GM21529 (cell line): ENCODE measurements around the gene PIPOX.

Experiments
- ATAC-seq: cut with Tn5 transposase; IDR thresholded peaks from one replicate; pipeline ENCODE4 v1.9.1; 2021; ENCODE audit not compliant: unreplicated experiment

Gene PIPOX

DNA sequence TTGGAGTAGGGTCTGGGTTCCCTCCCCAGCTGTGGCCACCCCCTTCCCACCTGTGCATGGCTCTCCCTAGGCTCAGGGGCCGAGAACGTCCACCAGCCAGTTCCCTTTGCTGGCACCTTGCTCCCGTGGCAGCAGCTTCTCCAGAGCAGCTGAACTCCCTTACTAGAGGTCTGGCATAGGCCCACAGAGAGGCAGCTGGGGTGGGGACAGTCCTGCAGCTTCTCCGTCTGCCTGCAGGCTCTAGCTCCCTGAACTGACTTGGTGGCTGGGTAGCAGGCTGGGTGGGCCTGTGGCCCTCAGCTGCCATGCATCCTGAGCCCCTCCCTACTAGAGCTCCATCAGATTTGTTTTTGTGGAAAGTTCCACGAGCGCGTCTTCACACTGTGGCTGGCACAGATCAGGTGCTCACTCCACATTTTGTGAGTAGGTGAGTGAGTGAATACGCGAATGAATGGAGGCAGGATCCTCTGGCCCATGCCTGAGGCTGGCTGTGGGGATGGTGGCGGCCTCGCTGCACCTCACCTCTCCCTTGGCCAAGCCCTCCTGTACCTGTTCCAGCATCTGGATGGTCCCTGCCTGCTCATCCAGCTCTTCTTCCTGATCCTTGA is 51.3 kb downstream of the PIPOX start:
- no peak for ATAC-seq

DNA sequence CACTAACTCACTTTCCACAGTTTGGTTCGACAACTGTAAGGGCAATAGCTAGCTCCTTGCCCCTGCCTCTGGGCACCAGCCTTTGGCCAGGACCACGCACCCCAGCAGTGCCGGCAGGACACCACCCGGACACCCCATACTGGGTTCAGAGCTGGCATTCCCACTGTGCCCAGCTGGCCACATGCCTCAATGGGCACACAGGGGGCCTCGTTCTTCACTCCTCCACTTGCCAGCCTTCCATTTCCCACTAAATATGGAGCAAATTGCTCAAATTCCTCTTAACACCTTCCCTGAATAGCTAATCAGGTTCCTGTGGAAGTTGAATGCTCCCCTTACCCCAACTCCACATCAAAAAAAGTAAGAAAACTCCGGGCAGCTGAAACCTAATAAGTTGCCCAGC is 52.5 kb downstream of the PIPOX start:
- ATAC-seq = no peak

DNA sequence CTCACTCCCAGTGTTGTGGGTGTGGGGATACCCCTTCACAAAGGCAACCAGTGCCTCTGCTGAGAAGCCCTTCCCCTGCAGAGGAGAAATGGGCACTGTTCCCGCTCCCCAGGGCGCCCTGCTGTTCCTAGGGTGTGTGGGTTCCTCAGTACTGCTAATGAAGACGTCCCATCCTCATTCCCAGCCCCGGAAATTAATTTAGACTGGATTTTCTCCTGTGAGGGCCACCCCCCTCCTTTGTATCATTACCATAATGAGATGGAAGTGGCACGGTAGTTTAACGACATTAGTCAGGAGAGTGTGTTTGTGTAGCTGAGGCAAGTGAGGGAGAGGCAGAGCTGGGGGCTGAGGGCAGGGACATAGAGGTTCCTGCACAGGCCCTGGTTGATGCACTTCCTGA is 53.2 kb downstream of the PIPOX start:
- ATAC-seq = no peak

DNA sequence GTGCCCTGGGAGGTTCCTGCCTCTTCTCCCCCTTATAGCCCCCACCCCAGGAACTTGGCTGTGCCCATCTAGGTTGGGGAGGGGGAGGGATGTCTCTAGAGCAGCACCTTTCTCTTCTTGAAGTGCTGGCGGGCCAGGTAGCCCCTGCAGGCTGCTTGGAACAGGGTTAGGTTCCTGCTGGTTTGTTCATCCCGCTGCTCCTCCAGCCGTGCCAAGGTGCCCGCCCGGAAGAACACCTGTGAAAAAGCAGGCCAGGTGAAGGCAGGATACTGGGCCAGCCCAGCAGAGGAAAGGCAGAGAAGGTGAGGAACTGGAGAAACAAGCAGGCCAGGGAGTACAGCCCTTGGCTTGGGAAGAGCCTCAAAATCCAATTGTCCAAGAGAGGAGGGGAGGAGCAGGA is 56.6 kb downstream of the PIPOX start:
- no peak for ATAC-seq

DNA sequence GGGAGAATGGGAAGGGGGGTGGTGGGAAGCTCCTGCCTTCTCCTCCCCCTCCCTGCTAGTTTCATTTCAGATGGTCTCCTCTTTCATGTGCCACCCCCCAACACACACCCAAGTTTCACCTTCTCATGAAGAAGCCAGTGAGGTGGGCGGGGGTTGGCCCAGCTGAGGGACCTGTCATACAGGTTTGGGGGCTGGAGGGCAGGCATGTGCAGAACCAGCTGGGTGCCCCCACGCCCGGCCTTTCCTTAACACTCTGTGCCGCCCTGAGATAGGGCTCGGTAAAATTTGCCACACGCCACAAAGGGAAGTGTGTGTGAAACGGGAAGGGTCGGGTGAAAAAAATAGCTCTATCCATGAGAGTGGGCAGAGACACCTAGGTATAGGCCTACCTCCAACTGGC is 57.4 kb downstream of the PIPOX start:
- no peak for ATAC-seq

DNA sequence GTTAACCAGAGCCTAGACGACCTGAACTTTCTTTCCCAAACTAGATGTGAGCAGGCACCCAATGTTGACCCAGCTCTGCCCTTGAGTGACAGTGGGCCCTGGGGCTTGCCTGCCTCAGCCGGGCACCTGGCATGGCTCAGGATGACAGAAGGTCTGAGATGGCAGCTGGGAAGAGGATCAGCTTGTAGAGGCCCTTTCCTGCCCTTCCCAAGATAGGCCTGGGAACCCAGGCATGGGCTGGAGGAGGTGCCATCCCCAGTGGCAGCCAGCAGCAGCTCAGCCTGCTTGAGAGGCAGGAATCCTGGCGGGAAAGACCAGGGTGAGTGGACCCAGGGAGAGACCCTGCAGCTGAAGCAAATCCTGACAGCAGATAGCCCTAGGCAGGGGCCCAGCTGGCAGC is 59.1 kb downstream of the PIPOX start:
- ATAC-seq = no peak

DNA sequence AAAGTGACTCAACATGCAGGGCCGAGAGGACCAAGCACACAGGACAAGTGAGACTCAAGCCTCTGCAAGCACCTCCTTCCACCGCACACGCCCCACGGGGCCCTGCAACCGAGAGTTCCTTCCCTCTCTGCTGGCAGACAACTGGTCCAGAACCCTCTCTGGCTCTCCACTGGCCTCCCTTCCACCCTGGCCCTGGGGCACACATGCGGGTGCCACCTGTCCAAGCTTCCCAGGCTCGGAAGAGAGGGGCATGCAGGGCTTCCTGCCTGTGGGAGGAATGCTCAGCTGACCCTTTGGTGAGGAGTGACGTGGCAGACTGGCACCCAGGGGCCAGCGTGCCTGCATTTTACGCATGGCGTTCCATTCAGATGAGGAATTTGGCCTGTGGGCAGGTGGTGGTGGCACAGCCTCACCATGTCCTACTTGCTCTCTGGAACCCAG is 59.8 kb downstream of the PIPOX start:
- ATAC-seq = no peak

DNA sequence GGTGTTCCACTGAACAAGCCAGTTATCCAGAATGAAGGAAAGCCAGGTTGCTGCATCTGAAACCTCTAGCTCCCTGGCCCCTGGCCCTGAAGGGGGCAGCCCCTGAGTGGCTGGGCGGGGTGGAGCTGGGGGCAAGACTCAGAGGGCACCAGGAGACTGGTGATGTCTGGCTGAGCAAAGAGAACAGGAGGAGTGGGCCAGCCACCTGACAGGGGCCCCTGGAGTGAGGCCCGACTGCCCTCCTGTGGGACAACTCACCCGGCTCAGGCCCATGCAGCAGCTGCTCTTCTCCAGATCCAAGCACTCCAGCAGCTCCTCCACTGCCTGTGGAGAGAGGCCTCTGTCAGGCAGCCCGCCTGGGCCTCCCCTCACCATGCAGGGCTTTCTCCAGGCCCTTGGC is 60.4 kb downstream of the PIPOX start:
- ATAC-seq = no peak
